Superior temporal gyrus (tissue), 1 donor: ENCODE data around the gene IREB2.

Experiments used
- DNase-seq: peaks from one replicate; pipeline ENCODE4 v3.0.0-alpha.2; 2016; ENCODE audit errors: extremely low spot score

Gene IREB2

GRCh38 chr15:78405336-78405924 is 32.6 kb upstream of the IREB2 start:
- DNase-seq, result no peak

GRCh38 chr15:78406016-78406585 is 31.9 kb upstream of the IREB2 start:
- no peak for DNase-seq

- no peak for DNase-seq
These were observed 30.2 kb upstream of the IREB2 start for GRCh38 chr15:78407608-78408354.

- DNase-seq, result no peak
These were observed 29.7 kb upstream of the IREB2 start for GRCh38 chr15:78408355-78408640.

- DNase-seq, result no peak
These were observed 29.1 kb upstream of the IREB2 start for GRCh38 chr15:78408961-78409360.

- DNase-seq, result no peak
These were observed 27.0 kb upstream of the IREB2 start for GRCh38 chr15:78411061-78411460.

GRCh38 chr15:78414621-78415250 is 23.3 kb upstream of the IREB2 start:
- DNase-seq, result no peak

- DNase-seq, result peak; percentile 48
These were observed 22.7 kb upstream of the IREB2 start for GRCh38 chr15:78415284-78415683.

- no peak for DNase-seq
These were observed 20.0 kb upstream of the IREB2 start for GRCh38 chr15:78417754-78418630.

GRCh38 chr15:78418686-78419085 is 19.3 kb upstream of the IREB2 start:
- DNase-seq, result no peak

- DNase-seq, result no peak
These were observed 18.6 kb upstream of the IREB2 start for GRCh38 chr15:78419367-78419766.

GRCh38 chr15:78420220-78420619 is 17.8 kb upstream of the IREB2 start:
- no peak for DNase-seq

- DNase-seq, result no peak
These were observed 17.2 kb upstream of the IREB2 start for GRCh38 chr15:78420766-78421165.

- no peak for DNase-seq
These were observed 16.6 kb upstream of the IREB2 start for GRCh38 chr15:78421238-78421965.

GRCh38 chr15:78422571-78423340 is 15.3 kb upstream of the IREB2 start:
- DNase-seq, result peak; percentile 86

- no peak for DNase-seq
These were observed 13.3 kb upstream of the IREB2 start for GRCh38 chr15:78424673-78425072.

GRCh38 chr15:78425643-78426042 is 12.4 kb upstream of the IREB2 start:
- no peak for DNase-seq

- no peak for DNase-seq
These were observed 11.7 kb upstream of the IREB2 start for GRCh38 chr15:78426300-78426699.

- no peak for DNase-seq
These were observed 10.1 kb upstream of the IREB2 start for GRCh38 chr15:78427953-78428352.

- DNase-seq, result no peak
These were observed 8.5 kb upstream of the IREB2 start for GRCh38 chr15:78429477-78429876.

GRCh38 chr15:78431955-78432354 is 6.1 kb upstream of the IREB2 start:
- no peak for DNase-seq
